ENCODE results near the gene FBXL17. TPM values are rescaled to one million over a fixed set of nuclear protein-coding genes. Genes with fewer than 3 reads are reported as not detected.

The FBXL17 gene
- total and polyA plus RNA-seq, 2 of the 13 experiments (the other 11 are each of a cell fraction or from before 2014, with no cell fraction given), result 3.0 to 7.9 TPM

DNA sequence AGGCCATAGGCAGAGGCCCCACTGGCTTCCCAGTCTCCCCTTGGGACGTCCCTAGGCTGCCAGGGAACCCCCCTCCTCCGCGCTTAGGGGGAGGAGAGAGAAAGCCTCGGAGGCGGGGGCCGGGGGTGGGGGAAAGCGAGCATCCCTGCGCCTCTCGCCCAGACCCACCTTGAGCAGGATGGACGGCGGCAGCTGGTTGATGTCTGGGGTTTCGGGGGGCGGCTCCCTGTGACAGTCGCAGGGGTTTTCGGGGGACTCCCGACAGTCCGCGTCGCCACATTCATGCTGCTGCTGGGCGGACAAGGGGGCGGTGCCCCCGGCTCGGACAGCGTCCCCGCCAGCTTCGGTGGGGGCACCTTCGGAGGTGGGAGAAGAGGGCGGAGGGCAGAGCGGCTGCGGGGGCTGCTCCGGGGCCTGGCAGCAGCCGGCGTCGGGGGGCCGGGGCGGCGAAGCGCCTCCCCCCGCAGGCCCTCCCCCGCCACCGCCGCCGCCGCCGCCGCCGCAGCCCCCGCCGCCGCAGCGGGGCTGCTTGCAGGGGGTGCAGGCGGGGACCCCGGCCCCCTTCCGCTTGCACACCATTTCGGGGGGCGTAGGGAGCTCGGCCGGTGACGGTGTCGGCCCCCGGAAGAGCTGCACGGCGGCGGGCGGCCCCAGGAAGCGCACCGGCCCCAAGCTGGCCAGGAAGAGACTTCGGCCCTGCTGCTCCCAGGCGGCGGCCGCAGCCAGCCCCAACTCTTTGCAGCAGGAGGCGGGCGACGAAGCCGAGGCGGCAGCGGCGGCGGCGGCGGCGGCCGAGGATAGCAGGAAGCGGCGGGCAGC lies 1.2 kb downstream of the FBXL17 start (continued):
- no peak for TF ChIP-seq ZNF407 (CRISPR knock-in tag; IDR thresholded peaks at IDR 0.05; ENCODE audit: not compliant biosample characterization)
- no peak for TF ChIP-seq SKI (IDR thresholded peaks at IDR 0.05; ENCODE audit: partially characterized antibody)
- TF ChIP-seq CCAR2 (optimal IDR thresholded peaks at IDR 0.05; ENCODE audit: low read depth, low read length), result no peak
- TF ChIP-seq, protein P1, sequence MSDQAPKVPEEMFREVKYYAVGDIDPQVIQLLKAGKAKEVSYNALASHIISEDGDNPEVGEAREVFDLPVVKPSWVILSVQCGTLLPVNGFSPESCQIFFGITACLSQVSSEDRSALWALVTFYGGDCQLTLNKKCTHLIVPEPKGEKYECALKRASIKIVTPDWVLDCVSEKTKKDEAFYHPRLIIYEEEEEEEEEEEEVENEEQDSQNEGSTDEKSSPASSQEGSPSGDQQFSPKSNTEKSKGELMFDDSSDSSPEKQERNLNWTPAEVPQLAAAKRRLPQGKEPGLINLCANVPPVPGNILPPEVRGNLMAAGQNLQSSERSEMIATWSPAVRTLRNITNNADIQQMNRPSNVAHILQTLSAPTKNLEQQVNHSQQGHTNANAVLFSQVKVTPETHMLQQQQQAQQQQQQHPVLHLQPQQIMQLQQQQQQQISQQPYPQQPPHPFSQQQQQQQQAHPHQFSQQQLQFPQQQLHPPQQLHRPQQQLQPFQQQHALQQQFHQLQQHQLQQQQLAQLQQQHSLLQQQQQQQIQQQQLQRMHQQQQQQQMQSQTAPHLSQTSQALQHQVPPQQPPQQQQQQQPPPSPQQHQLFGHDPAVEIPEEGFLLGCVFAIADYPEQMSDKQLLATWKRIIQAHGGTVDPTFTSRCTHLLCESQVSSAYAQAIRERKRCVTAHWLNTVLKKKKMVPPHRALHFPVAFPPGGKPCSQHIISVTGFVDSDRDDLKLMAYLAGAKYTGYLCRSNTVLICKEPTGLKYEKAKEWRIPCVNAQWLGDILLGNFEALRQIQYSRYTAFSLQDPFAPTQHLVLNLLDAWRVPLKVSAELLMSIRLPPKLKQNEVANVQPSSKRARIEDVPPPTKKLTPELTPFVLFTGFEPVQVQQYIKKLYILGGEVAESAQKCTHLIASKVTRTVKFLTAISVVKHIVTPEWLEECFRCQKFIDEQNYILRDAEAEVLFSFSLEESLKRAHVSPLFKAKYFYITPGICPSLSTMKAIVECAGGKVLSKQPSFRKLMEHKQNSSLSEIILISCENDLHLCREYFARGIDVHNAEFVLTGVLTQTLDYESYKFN (CRISPR knock-in tag; conservative IDR thresholded peaks at IDR 0.05), result 0 out of 2 replicates have a peak, but pooled peaks have one; percentile 9
- TF ChIP-seq ZMYM4 (CRISPR knock-in tag; IDR thresholded peaks at IDR 0.05), result no peak
- TF ChIP-seq CCDC6 (CRISPR knock-in tag; IDR thresholded peaks at IDR 0.05), result peak; percentile 10; the same call in 1 of the 2 replicates
- no peak for TF ChIP-seq FLYWCH1 (CRISPR knock-in tag; IDR thresholded peaks at IDR 0.05)
- TF ChIP-seq POLR2A (IDR thresholded peaks at IDR 0.05; ENCODE audit: insufficient read depth in 1 of 2, low read depth in 2 of 2, low read length in 2 of 2), result peak; percentile 16 to 47; a peak in 2 of 4 replicates
- TF ChIP-seq NCOR1 (IDR thresholded peaks at IDR 0.05; ENCODE audit: borderline replicate concordance, low read length), result no peak
- no peak for TF ChIP-seq SMYD3 (CRISPR knock-in tag; IDR thresholded peaks at IDR 0.05)
- no peak for TF ChIP-seq TCF12 (IDR thresholded peaks at IDR 0.05)
- TF ChIP-seq TCF12 (CRISPR knock-in tag; IDR thresholded peaks at IDR 0.05), result no peak; the same call in 1 of the 2 replicates
- TF ChIP-seq NFRKB (IDR thresholded peaks at IDR 0.05), result no peak
- no peak for TF ChIP-seq HDAC1 (CRISPR knock-in tag; IDR thresholded peaks at IDR 0.05)
- TF ChIP-seq KAT7 (CRISPR knock-in tag; IDR thresholded peaks at IDR 0.05; ENCODE audit: borderline replicate concordance), result no peak
- no peak for TF ChIP-seq ZNF577 (CRISPR knock-in tag; IDR thresholded peaks at IDR 0.05; ENCODE audit: borderline replicate concordance, low read depth)
- TF ChIP-seq RFX5 (IDR thresholded peaks at IDR 0.05; ENCODE audit: low read depth, low read length), result no peak
- no peak for TF ChIP-seq ESRRA (CRISPR knock-in tag; IDR thresholded peaks at IDR 0.05; ENCODE audit: low read depth)
- no peak for TF ChIP-seq ZNF878 (CRISPR knock-in tag; IDR thresholded peaks at IDR 0.05)
- TF ChIP-seq ZNF207 (IDR thresholded peaks at IDR 0.05; ENCODE audit: borderline replicate concordance), result no peak
